ENCODE data around the gene PHF14. TPM values are rescaled to one million over a fixed set of nuclear protein-coding genes. Genes with fewer than 3 reads are reported as not detected.

The PHF14 gene
- total and polyA plus RNA-seq, 4 experiments from 2014 or later: 6.7 to 34.0 (median 22.6) TPM

GRCh38 chr7:11171569-11172192 is 198.0 kb downstream of the PHF14 start:
- H3K4me3 ChIP-seq (ENCODE audit: low read length in 2 of 2): no peak overlapping the region
- Mint-ChIP-seq H3K36me3 (peaks cover 0 to 5% of the 10 kb centered on the region in 2 donors), H3K4me1 (no peaks in the 10 kb centered on the region), H3K27ac (no peak overlapping the region), H3K9me3 (no peaks in the 10 kb centered on the region), H3K27me3 (no peaks in the 10 kb centered on the region), H3K4me3 (no peak overlapping the region)
- POLR2A ChIA-PET (ENCODE audit: partially characterized antibody): no interaction called here
- no peaks in the 10 kb centered on the region for H3K27me3 ChIP-seq (ENCODE audit: insufficient read depth, low read length)
- CTCF ChIA-PET (ENCODE audit: partially characterized antibody): interaction anchor here (1.1 kb wide), 1 partner anchor 283 kb away, joined by 3 read pairs; no protein-coding TSS in a partner anchor
- H3K27ac ChIP-seq (ENCODE audit: low read depth, low read length): no peak overlapping the region
- no peaks in the 10 kb centered on the region for H3K9me3 ChIP-seq (ENCODE audit: control insufficient read depth in 1 of 2, low read length in 2 of 2)
- DNase-seq: no peak
- no peaks in the 10 kb centered on the region for H3K36me3 ChIP-seq (ENCODE audit: insufficient read depth, low read length)
- no peaks in the 10 kb centered on the region for H3K4me1 ChIP-seq (ENCODE audit: insufficient read depth, low read length)
- intact Hi-C loops (cut with micrococcal nuclease): no loop called here

DNA sequence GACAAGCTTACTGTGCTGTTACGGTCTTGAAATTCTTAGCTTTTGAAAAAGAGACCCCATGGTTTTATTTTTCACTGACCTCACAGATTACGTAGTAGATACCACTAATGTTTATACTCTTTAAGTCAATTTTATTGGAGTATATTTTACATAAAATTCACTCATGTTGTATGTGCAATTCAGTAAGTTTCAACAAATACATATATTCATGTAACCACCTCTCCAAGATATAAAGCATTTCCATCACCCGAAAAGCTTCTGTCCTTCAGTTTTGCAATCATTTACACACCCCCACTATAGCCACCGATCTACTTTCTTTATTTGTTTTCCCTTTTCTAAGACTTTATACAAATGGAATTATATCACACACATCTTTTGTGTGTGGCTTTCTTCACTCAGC is 199.2 kb downstream of the PHF14 start:
- Histone ChIP-seq H3K27me3 (ENCODE audit: insufficient read depth, low read length) (no peaks in the 10 kb centered on the region), H3K4me1 (ENCODE audit: insufficient read depth, low read length) (no peaks in the 10 kb centered on the region), H3K4me3 (ENCODE audit: low read length in 2 of 2) (no peak overlapping the region), H3K36me3 (ENCODE audit: insufficient read depth, low read length) (no peaks in the 10 kb centered on the region), H3K9me3 (ENCODE audit: control insufficient read depth in 1 of 2, low read length in 2 of 2) (no peaks in the 10 kb centered on the region), H3K27ac (ENCODE audit: low read depth, low read length) (no peak overlapping the region)
- Mint-ChIP-seq H3K27me3 (no peaks in the 10 kb centered on the region), H3K36me3 (peaks cover 0 to 5% of the 10 kb centered on the region in 2 donors), H3K27ac (no peak overlapping the region), H3K4me1 (no peaks in the 10 kb centered on the region), H3K9me3 (no peaks in the 10 kb centered on the region), H3K4me3 (no peak overlapping the region)
- POLR2A ChIA-PET (ENCODE audit: partially characterized antibody): no interaction called here
- intact Hi-C loops (cut with micrococcal nuclease): no loop called here
- CTCF ChIA-PET (ENCODE audit: partially characterized antibody): no interaction called here
- DNase-seq: no peak

GRCh38 chr7:11175371-11175770 is 201.7 kb downstream of the PHF14 start:
- DNase-seq: no peak
- Mint-ChIP-seq H3K9me3 (no peaks in the 10 kb centered on the region), H3K27me3 (no peaks in the 10 kb centered on the region), H3K4me3 (no peak overlapping the region), H3K36me3 (no peaks in the 10 kb centered on the region), H3K27ac (peak overlapping the region in 1 of 7 donors; percentile 38), H3K4me1 (no peaks in the 10 kb centered on the region)
- ChIA-PET POLR2A (ENCODE audit: partially characterized antibody) (no interaction called here), CTCF (ENCODE audit: partially characterized antibody) (no interaction called here)
- Histone ChIP-seq H3K9me3 (ENCODE audit: control insufficient read depth in 1 of 2, low read length in 2 of 2) (no peaks in the 10 kb centered on the region), H3K4me1 (ENCODE audit: insufficient read depth, low read length) (no peaks in the 10 kb centered on the region), H3K27ac (ENCODE audit: low read depth, low read length) (no peak overlapping the region), H3K36me3 (ENCODE audit: insufficient read depth, low read length) (no peaks in the 10 kb centered on the region), H3K4me3 (ENCODE audit: low read length in 2 of 2) (no peak overlapping the region), H3K27me3 (ENCODE audit: insufficient read depth, low read length) (no peaks in the 10 kb centered on the region)
- intact Hi-C loops (cut with micrococcal nuclease): no loop called here

DNA sequence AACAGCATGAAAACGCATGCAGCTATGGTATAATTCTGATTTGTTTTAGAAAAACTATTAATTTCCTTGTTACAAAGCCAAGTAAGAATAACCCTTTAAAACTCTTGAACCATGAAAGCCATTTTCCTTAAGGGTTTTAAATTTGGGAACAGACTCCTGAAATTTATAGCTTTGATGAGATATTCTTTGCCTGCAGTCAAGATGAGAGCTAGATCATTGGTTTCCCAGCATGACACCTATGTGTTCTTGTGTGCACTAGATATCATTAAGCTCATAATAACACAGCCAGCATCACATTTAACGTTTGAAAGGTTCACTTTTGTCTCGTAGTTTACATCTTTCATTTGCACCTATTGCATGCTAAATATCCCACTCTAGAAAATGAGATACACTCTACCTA is 202.2 kb downstream of the PHF14 start:
- ChIA-PET CTCF (ENCODE audit: partially characterized antibody) (no interaction called here), POLR2A (ENCODE audit: partially characterized antibody) (no interaction called here)
- no peaks in the 10 kb centered on the region for H3K36me3 ChIP-seq (ENCODE audit: insufficient read depth, low read length)
- intact Hi-C loops (cut with micrococcal nuclease): no loop called here
- H3K9me3 ChIP-seq (ENCODE audit: control insufficient read depth in 1 of 2, low read length in 2 of 2): no peaks in the 10 kb centered on the region
- no peaks in the 10 kb centered on the region for H3K4me1 ChIP-seq (ENCODE audit: insufficient read depth, low read length)
- no peak overlapping the region for H3K4me3 ChIP-seq (ENCODE audit: low read length in 2 of 2)
- H3K27ac ChIP-seq (ENCODE audit: low read depth, low read length): no peak overlapping the region
- H3K27me3 ChIP-seq (ENCODE audit: insufficient read depth, low read length): no peaks in the 10 kb centered on the region
- Mint-ChIP-seq H3K27me3 (no peaks in the 10 kb centered on the region), H3K9me3 (no peaks in the 10 kb centered on the region), H3K4me3 (no peak overlapping the region), H3K4me1 (no peaks in the 10 kb centered on the region), H3K27ac (no peak overlapping the region), H3K36me3 (no peaks in the 10 kb centered on the region)
- no peak for DNase-seq

- DNase-seq: no peak
- H3K4me1 ChIP-seq (ENCODE audit: insufficient read depth, low read length): no peaks in the 10 kb centered on the region
- ChIA-PET POLR2A (ENCODE audit: partially characterized antibody) (no interaction called here), CTCF (ENCODE audit: partially characterized antibody) (no interaction called here)
- H3K4me1 Mint-ChIP-seq: no peaks in the 10 kb centered on the region
- no peaks in the 10 kb centered on the region for H3K9me3 Mint-ChIP-seq
- intact Hi-C loops (cut with micrococcal nuclease): no loop called here
- no peak overlapping the region for H3K27ac ChIP-seq (ENCODE audit: low read depth, low read length)
- no peaks in the 10 kb centered on the region for H3K9me3 ChIP-seq (ENCODE audit: control insufficient read depth in 1 of 2, low read length in 2 of 2)
- H3K4me3 ChIP-seq (ENCODE audit: low read length in 2 of 2): no peak overlapping the region
- no peaks in the 10 kb centered on the region for H3K27me3 ChIP-seq (ENCODE audit: insufficient read depth, low read length)
- H3K36me3 ChIP-seq (ENCODE audit: insufficient read depth, low read length): no peaks in the 10 kb centered on the region
- H3K27me3 Mint-ChIP-seq: no peaks in the 10 kb centered on the region
- H3K36me3 Mint-ChIP-seq: no peaks in the 10 kb centered on the region
- no peak overlapping the region for H3K27ac Mint-ChIP-seq
- no peak overlapping the region for H3K4me3 Mint-ChIP-seq
Observed at GRCh38 chr7:11176985-11177555, 203.4 kb downstream of the PHF14 start.

DNA sequence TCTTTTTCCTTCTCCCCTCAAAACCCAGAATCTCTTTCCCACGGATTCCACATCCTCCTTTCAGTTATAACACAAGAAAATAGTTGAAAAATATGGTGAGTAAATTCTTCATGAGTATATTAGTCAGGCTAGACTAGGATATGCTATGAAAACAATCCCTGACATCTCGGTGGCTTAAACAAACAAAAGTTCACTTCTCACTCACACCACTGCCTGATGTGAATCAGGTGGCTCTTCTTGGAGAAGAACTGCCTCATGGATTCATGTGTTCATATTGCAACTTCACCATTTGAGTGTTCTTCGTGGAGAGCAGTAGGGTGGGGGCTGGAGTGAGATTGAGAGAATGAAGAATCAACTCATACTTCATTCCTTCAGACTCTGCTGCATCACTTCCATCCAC is 204.1 kb downstream of the PHF14 start:
- Mint-ChIP-seq H3K36me3 (no peaks in the 10 kb centered on the region), H3K4me1 (no peaks in the 10 kb centered on the region), H3K27me3 (no peaks in the 10 kb centered on the region), H3K9me3 (no peaks in the 10 kb centered on the region), H3K27ac (peak overlapping the region in 1 of 7 donors; percentile 1), H3K4me3 (no peak overlapping the region)
- no peak for DNase-seq
- Histone ChIP-seq H3K27me3 (ENCODE audit: insufficient read depth, low read length) (no peaks in the 10 kb centered on the region), H3K27ac (ENCODE audit: low read depth, low read length) (no peak overlapping the region), H3K4me3 (ENCODE audit: low read length in 2 of 2) (no peak overlapping the region), H3K4me1 (ENCODE audit: insufficient read depth, low read length) (no peaks in the 10 kb centered on the region), H3K36me3 (ENCODE audit: insufficient read depth, low read length) (no peaks in the 10 kb centered on the region), H3K9me3 (ENCODE audit: control insufficient read depth in 1 of 2, low read length in 2 of 2) (no peaks in the 10 kb centered on the region)
- CTCF ChIA-PET (ENCODE audit: partially characterized antibody): no interaction called here
- POLR2A ChIA-PET (ENCODE audit: partially characterized antibody): no interaction called here
- intact Hi-C loops (cut with micrococcal nuclease): no loop called here

- ChIA-PET CTCF (ENCODE audit: partially characterized antibody) (interaction anchor here (0.6 kb wide), 1 partner anchor 164 kb away, joined by 3 read pairs; no protein-coding TSS in a partner anchor), POLR2A (ENCODE audit: partially characterized antibody) (no interaction called here)
- intact Hi-C loops (cut with micrococcal nuclease): no loop called here
- H3K9me3 Mint-ChIP-seq: peaks cover 0 to 9% (median 5%) of the 10 kb centered on the region in 8 donors
- H3K36me3 Mint-ChIP-seq: no peaks in the 10 kb centered on the region
- DNase-seq: no peak
- H3K27me3 Mint-ChIP-seq: peaks cover 0 to 3% of the 10 kb centered on the region in 2 donors
- H3K9me3 ChIP-seq (ENCODE audit: control insufficient read depth in 1 of 2, low read length in 2 of 2): no peaks in the 10 kb centered on the region
- no peak overlapping the region for H3K4me3 Mint-ChIP-seq
- no peaks in the 10 kb centered on the region for H3K27me3 ChIP-seq (ENCODE audit: insufficient read depth, low read length)
- no peak overlapping the region for H3K27ac Mint-ChIP-seq
- no peak overlapping the region for H3K4me3 ChIP-seq (ENCODE audit: low read length in 2 of 2)
- no peaks in the 10 kb centered on the region for H3K4me1 Mint-ChIP-seq
- no peaks in the 10 kb centered on the region for H3K36me3 ChIP-seq (ENCODE audit: insufficient read depth, low read length)
- no peaks in the 10 kb centered on the region for H3K4me1 ChIP-seq (ENCODE audit: insufficient read depth, low read length)
- H3K27ac ChIP-seq (ENCODE audit: low read depth, low read length): no peak overlapping the region
Observed at GRCh38 chr7:11181590-11181989, 207.9 kb downstream of the PHF14 start.
